Esophagus squamous epithelium (tissue), 4 donors: Measurements from ENCODE around the gene SLC41A1.

Source experiments
- POLR2A ChIP-seq, 4 donors: fragments of 450-650 bp; IDR thresholded peaks; one replicate each; pipeline ENCODE4 v1.6.1; 2017; ENCODE audit warnings: antibody characterized with exemption in 4 of 4, mild to moderate bottlenecking in 4 of 4, moderate library complexity in 3 of 4
- TF ChIP-seq, protein P1 (sequence below), 6 experiments: fragments of 450-650 bp in 4 of 6; fragments of 200-600 bp in 2 of 6; sonication (generic) in 2 of 6; IDR thresholded peaks; one replicate each; pipeline ENCODE4 v1.5.1; 2016 to 2019; ENCODE audit warnings: antibody characterized with exemption in 6 of 6, mild to moderate bottlenecking in 4 of 6, moderate library complexity in 4 of 6

DNA sequence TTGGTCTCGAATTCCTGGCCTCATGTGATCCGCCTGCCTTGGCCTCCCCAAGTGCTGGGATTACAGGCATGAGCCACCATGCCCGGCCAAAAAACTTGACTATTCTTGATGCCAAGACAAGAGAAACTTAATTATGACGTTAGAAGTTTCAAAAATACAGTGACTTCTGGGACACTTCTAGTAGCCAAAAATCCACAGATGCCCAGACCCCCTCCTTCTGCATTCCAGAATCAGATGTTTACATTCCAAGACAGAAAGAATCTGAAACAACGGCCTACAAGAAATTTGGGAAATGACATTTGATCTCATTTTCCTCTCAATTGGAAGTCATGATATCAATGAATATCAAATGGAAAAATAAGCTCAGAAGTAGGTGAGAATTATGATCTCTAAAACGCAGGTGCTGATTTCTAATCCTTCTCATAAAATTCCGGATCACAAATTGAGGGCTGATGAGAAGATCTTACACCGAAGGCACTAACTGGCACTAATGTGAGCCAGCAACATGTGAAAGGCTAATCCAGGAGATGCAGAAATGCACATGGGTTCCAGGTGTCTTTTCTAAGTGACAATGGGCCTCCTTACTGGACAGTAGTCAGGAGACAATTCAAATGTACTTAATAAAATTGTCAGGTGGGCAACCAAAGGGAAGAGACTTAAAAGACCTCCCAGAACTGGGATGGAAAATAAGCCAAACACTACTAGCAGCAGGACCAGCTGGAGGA, 43.2 kb downstream of the SLC41A1 start:
- TF ChIP-seq, protein P1, sequence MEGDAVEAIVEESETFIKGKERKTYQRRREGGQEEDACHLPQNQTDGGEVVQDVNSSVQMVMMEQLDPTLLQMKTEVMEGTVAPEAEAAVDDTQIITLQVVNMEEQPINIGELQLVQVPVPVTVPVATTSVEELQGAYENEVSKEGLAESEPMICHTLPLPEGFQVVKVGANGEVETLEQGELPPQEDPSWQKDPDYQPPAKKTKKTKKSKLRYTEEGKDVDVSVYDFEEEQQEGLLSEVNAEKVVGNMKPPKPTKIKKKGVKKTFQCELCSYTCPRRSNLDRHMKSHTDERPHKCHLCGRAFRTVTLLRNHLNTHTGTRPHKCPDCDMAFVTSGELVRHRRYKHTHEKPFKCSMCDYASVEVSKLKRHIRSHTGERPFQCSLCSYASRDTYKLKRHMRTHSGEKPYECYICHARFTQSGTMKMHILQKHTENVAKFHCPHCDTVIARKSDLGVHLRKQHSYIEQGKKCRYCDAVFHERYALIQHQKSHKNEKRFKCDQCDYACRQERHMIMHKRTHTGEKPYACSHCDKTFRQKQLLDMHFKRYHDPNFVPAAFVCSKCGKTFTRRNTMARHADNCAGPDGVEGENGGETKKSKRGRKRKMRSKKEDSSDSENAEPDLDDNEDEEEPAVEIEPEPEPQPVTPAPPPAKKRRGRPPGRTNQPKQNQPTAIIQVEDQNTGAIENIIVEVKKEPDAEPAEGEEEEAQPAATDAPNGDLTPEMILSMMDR (IDR thresholded peaks at IDR 0.05) = no peak
- no peak for TF ChIP-seq POLR2A (IDR thresholded peaks at IDR 0.05)
